GM12875 (cell line): Measurements from ENCODE around the gene NSG2.
"Not testable (repeated sequence)": the region's sequence is repeated elsewhere in the genome, so short reads cannot be mapped to it uniquely, and the experiment has no call there.

ENCODE experiments used
- H3K4me3 ChIP-seq: one replicate; pipeline ENCODE4 v1.5.1; 2011; ENCODE audit warnings: low read depth, low read length, control low read depth
- TF ChIP-seq, protein P1 (sequence below): IDR thresholded peaks from 2 replicates; pipeline ENCODE4 v1.5.1; 2011; ENCODE audit warnings: low read depth, mild to moderate bottlenecking, control low read depth, inconsistent platforms, low read length, moderate library complexity, borderline replicate concordance; ENCODE audit not compliant: insufficient read depth

NSG2 gene

GRCh38 chr5:174011441-174011840 lies 34.1 kb upstream of the NSG2 start:
- TF ChIP-seq, protein P1, sequence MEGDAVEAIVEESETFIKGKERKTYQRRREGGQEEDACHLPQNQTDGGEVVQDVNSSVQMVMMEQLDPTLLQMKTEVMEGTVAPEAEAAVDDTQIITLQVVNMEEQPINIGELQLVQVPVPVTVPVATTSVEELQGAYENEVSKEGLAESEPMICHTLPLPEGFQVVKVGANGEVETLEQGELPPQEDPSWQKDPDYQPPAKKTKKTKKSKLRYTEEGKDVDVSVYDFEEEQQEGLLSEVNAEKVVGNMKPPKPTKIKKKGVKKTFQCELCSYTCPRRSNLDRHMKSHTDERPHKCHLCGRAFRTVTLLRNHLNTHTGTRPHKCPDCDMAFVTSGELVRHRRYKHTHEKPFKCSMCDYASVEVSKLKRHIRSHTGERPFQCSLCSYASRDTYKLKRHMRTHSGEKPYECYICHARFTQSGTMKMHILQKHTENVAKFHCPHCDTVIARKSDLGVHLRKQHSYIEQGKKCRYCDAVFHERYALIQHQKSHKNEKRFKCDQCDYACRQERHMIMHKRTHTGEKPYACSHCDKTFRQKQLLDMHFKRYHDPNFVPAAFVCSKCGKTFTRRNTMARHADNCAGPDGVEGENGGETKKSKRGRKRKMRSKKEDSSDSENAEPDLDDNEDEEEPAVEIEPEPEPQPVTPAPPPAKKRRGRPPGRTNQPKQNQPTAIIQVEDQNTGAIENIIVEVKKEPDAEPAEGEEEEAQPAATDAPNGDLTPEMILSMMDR = no peak
- H3K4me3 ChIP-seq = no peak overlapping the region

- TF ChIP-seq, protein P1 = peak; percentile 51; the same call in 1 of the 2 replicates
- H3K4me3 ChIP-seq = not testable (repeated sequence)
Measured at GRCh38 chr5:174020069-174020927, 25.2 kb upstream of the NSG2 start.

DNA sequence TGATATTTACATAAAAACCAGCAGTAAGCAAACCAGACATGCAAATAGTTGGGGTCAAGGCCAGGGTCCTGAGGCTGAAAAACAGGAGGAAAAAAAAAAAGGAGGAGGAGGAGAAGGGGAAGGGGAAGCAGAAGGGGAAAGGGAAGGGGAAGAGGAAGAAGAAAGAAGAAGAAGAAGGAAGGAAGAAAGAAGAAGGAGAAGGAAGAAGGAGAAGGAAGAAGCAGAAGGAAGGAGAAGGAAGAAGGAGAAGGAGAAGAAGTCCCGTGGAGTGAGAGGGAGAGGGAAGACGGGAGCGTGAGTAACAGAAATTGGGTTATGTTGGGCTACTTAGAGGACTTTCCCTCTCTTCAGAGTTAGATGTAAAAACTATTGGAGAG lies 24.6 kb upstream of the NSG2 start:
- TF ChIP-seq, protein P1 = no peak

GRCh38 chr5:174022384-174023095 lies 23.0 kb upstream of the NSG2 start:
- TF ChIP-seq, protein P1 = no peak
- H3K4me3 ChIP-seq = no peak overlapping the region

More for the DNA sequence above, 24.6 kb upstream of the NSG2 start:
- no peak overlapping the region for H3K4me3 ChIP-seq

DNA sequence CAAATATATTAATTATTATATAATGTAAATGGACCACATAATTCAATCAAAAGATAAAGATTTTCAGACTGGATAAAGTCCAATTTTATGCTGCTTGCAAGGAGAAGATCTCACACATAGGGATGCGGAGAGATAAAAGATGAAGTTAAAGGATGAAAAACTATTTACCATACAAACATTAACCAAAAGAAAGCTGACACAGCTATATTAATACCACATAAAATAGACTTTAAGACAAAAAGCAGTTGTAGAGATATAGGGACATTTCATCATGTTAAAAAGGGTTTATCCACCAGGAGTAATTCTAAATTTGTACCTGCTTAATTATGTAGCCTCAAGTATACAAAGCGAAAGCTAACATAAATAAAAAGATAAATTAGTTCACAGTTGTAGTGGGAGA lies 15.2 kb upstream of the NSG2 start:
- no peak overlapping the region for H3K4me3 ChIP-seq
- TF ChIP-seq, protein P1 = no peak

DNA sequence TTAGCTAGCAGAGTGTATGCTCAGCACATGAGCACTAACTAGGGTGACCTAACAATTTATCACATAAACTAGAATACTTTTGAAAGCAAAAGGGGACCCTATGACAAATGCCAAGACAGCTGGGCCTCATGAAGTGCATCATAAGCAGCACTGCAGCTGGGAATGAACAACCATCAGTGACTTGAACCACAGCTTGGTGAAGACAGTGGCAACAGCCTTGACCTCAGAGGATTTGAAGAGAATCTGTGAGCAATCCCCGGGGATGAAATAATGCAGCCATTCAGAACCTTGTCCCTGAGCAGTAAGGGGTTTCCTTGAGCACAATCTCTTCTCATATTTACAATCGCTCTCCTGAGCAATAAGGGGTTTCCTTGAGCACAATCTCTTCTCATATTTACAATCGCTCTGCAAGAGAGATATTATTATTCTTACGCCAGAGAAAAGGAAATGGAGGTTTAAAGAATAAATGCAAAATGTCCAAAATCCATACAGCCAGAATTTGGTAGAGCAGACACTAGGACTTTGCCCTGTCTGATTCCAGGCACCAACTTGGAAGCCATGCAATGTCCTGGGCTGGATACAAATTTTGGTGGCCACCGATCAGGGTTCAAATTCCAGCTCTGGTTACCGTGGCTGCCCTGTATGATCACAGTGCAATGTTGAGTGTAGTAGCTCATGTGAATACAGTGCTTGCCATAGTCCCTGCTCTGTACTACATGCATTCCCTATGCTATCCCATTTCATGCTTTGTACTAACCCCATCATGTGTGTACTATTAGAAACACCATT lies 846 bp upstream of the NSG2 start:
- H3K4me3 ChIP-seq = no peak overlapping the region
- TF ChIP-seq, protein P1 = no peak
